Right ventricle myocardium inferior (tissue), 1 donor: ENCODE measurements around the gene GTF2IRD1. TPM values are rescaled to one million over a fixed set of nuclear protein-coding genes. Genes with fewer than 3 reads are reported as not detected.

Experiments
- ATAC-seq: fragments of 200-7000 bp; cut with Tn5 transposase; one replicate; pipeline ENCODE4 v1.9.1; 2020; ENCODE audit warnings: mild to moderate bottlenecking, moderate library complexity
- DNase-seq: peaks from one replicate; pipeline ENCODE4 v3.0.0; 2021; ENCODE audit errors: missing footprints
- intact Hi-C: fragments of 100-400 bp; cut with DNase I; formaldehyde crosslinking; loops from one replicate; pipeline ENCODE4 v1.11.0; 2022
- total RNA-seq: library from RNA; stranded (reverse); fragmentation: NEBNext Ultra II Directional; extraction: Animal tissue kit (Norgen Biotek cat#: 25700); gene quantifications from one replicate; pipeline ENCODE4 v1.2.1, GENCODE V29; 2021
- donor health status: DM: no; HTN: yes; CAD: no; lungs with severe emphysema.

Gene GTF2IRD1
- total RNA-seq, 1 donor from 2014 or later: 19.1 TPM

GRCh38 chr7:74457007-74457406 is 3.3 kb downstream of the GTF2IRD1 start:
- no peak for ATAC-seq
- intact Hi-C loops: no loop called here
- DNase-seq: no peak

- ATAC-seq (no peak), DNase-seq (no peak)
- intact Hi-C loops: no loop called here
These were observed 8.4 kb downstream of the GTF2IRD1 start for GRCh38 chr7:74461970-74462706.

GRCh38 chr7:74462707-74463100 is 9.0 kb downstream of the GTF2IRD1 start:
- ATAC-seq: no peak
- intact Hi-C loops: no loop called here
- DNase-seq: no peak

- intact Hi-C loops: no loop called here
- no peak for DNase-seq
- ATAC-seq: no peak
These were observed 11.5 kb downstream of the GTF2IRD1 start for GRCh38 chr7:74464931-74465886.

- intact Hi-C loops: loop anchor here (1.0 kb wide), 1 partner anchor 12 kb away; no protein-coding TSS in a partner anchor
- ATAC-seq (peak; percentile 81), DNase-seq (no peak)
These were observed 12.6 kb downstream of the GTF2IRD1 start for GRCh38 chr7:74466196-74466813.

- ATAC-seq: no peak
- intact Hi-C loops: loop anchor here (1.0 kb wide), 1 partner anchor 67 kb away; no protein-coding TSS in a partner anchor
- DNase-seq: no peak
These were observed 14.2 kb downstream of the GTF2IRD1 start for GRCh38 chr7:74467876-74468275.

GRCh38 chr7:74470504-74470903 is 16.8 kb downstream of the GTF2IRD1 start:
- DNase-seq: no peak
- intact Hi-C loops: no loop called here
- ATAC-seq: no peak

GRCh38 chr7:74473116-74473515 is 19.4 kb downstream of the GTF2IRD1 start:
- no peak for ATAC-seq
- DNase-seq: no peak
- intact Hi-C loops: no loop called here

GRCh38 chr7:74474271-74474865 is 20.7 kb downstream of the GTF2IRD1 start:
- intact Hi-C loops: no loop called here
- DNase-seq (no peak), ATAC-seq (no peak)

GRCh38 chr7:74475243-74475986 is 21.7 kb downstream of the GTF2IRD1 start:
- DNase-seq (no peak), ATAC-seq (no peak)
- intact Hi-C loops: no loop called here

GRCh38 chr7:74475987-74476350 is 22.3 kb downstream of the GTF2IRD1 start:
- DNase-seq (no peak), ATAC-seq (no peak)
- intact Hi-C loops: no loop called here

GRCh38 chr7:74476626-74477025 is 22.9 kb downstream of the GTF2IRD1 start:
- no peak for DNase-seq
- intact Hi-C loops: no loop called here
- ATAC-seq: no peak

GRCh38 chr7:74478671-74479065 is 25.0 kb downstream of the GTF2IRD1 start:
- intact Hi-C loops: loop anchor here (1.0 kb wide), 1 partner anchor 12 kb away; no protein-coding TSS in a partner anchor
- no peak for DNase-seq
- ATAC-seq: no peak

GRCh38 chr7:74479066-74479781 is 25.5 kb downstream of the GTF2IRD1 start:
- DNase-seq (no peak), ATAC-seq (no peak)
- intact Hi-C loops: no loop called here

- DNase-seq (peak; percentile 88), ATAC-seq (peak; percentile 70)
- intact Hi-C loops: loop anchor here (1.0 kb wide), 1 partner anchor 25 kb away; no protein-coding TSS in a partner anchor
These were observed 26.5 kb downstream of the GTF2IRD1 start for GRCh38 chr7:74479961-74480829.

GRCh38 chr7:74480861-74481417 is 27.2 kb downstream of the GTF2IRD1 start:
- intact Hi-C loops: loop anchor here (1.0 kb wide), 1 partner anchor 26 kb away; no protein-coding TSS in a partner anchor
- ATAC-seq: peak; percentile 13

More at GRCh38 chr7:74480861-74481417, 27.2 kb downstream of the GTF2IRD1 start:
- DNase-seq: no peak
